DOHH2 (cell line): ENCODE data around the gene NCAPG2.

Experiments used
- H3F3A ChIP-seq: fragments of 200-600 bp; sonication (generic), shearing (Covaris generic); 2 replicates; pipeline ENCODE4 v1.6.0; 2016; ENCODE audit warnings: antibody characterized with exemption, mild to moderate bottlenecking; ENCODE audit not compliant: control insufficient read depth, insufficient read depth
- H3K27ac ChIP-seq: fragments of 200-600 bp; sonication (generic); 2 replicates; pipeline ENCODE4 v1.5.1; 2014; ENCODE audit warnings: low read depth, mild to moderate bottlenecking, low read length, moderate library complexity
- H3K27me3 ChIP-seq: fragments of 200-600 bp; sonication (generic); 2 replicates; pipeline ENCODE4 v1.6.1; 2014; ENCODE audit warnings: mild to moderate bottlenecking, low read length, mixed read lengths; ENCODE audit not compliant: control insufficient read depth
- H3K36me3 ChIP-seq: fragments of 200-600 bp; sonication (generic); 2 replicates; pipeline ENCODE4 v1.6.1; 2014; ENCODE audit warnings: mild to moderate bottlenecking, low read length, moderate library complexity, mixed read lengths; ENCODE audit not compliant: control insufficient read depth
- H3K4me1 ChIP-seq: fragments of 200-600 bp; sonication (generic); 2 replicates; pipeline ENCODE4 v1.6.1; 2014; ENCODE audit warnings: mild to moderate bottlenecking, low read length, mixed read lengths; ENCODE audit not compliant: control insufficient read depth
- H3K4me2 ChIP-seq: fragments of 200-600 bp; sonication (generic); 2 replicates; pipeline ENCODE4 v1.6.0; 2014; ENCODE audit warnings: mild to moderate bottlenecking, low read length, moderate library complexity
- H3K4me3 ChIP-seq: fragments of 200-600 bp; sonication (generic); 2 replicates; pipeline ENCODE4 v1.5.1; 2014; ENCODE audit warnings: mild to moderate bottlenecking, low read length, mixed read lengths
- H3K79me2 ChIP-seq: fragments of 200-600 bp; sonication (generic); 2 replicates; pipeline ENCODE4 v1.6.1; 2014; ENCODE audit warnings: mild to moderate bottlenecking, low read length, mixed read lengths; ENCODE audit not compliant: control insufficient read depth
- H3K9me2 ChIP-seq: fragments of 200-600 bp; sonication (generic); replicated peaks from 2 replicates; pipeline ENCODE4 v1.6.1; 2014; ENCODE audit warnings: mild to moderate bottlenecking, low read length, mixed read lengths; ENCODE audit not compliant: control insufficient read depth
- H3K9me3 ChIP-seq: fragments of 200-600 bp; sonication (generic); 2 replicates; pipeline ENCODE4 v1.6.1; 2014; ENCODE audit warnings: antibody characterized with exemption, low read length, mixed read lengths; ENCODE audit not compliant: control insufficient read depth, insufficient read depth
- H4K20me1 ChIP-seq: fragments of 200-600 bp; sonication (generic); 2 replicates; pipeline ENCODE4 v1.6.0; 2014; ENCODE audit warnings: low read depth, mild to moderate bottlenecking, antibody characterized with exemption, low read length, moderate library complexity; ENCODE audit not compliant: control insufficient read depth, insufficient read depth
- CTCF ChIP-seq: fragments of 200-600 bp; sonication (generic); IDR thresholded peaks from one replicate; pipeline ENCODE4 v1.5.1; 2014; ENCODE audit warnings: antibody characterized with exemption, mild to moderate bottlenecking, low read depth, low read length; ENCODE audit not compliant: poor library complexity, severe bottlenecking
- EZH2phosphoT487 ChIP-seq: fragments of 200-600 bp; sonication (generic); IDR thresholded peaks from 2 replicates; pipeline ENCODE4 v1.6.1; 2017; ENCODE audit warnings: borderline replicate concordance, mild to moderate bottlenecking, antibody characterized with exemption, low read length, moderate library complexity, mixed read lengths

NCAPG2 gene

DNA sequence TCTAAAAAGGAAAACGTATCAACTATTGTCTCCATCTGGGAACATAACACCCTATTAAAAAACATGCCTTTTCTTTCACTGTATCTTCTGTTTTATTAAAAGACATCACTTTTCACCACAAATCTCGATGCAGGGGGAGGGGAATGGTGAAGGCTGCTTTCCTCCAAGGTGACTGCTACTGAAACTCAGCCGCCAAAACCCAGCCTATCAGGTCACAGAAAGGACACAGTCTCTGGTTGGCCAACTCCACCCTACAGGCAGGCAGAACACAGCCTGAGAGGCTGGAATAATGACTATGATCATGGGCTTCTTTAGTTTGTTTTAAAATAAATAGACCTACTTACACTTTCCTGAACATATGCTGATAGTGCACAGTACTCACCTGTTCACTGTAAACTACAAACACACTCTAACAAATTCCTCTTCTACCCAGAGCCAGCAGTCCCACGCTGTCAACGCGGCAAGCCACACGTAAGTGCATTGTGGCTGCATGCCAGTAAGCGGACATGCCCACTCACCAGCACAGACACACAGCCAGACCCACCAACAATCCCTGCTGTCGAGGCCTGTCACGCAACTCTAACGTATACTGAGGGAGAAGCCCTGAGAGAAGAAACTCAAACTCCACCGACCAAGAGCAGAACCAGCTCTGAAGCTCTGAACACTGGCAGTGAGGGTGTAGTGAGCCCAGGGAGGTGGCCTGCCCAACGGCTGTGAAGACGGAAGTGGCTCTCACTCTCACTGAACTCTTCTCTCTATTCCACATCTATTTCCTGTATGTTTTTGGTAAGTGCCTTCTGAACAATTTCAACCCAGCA is 41.8 kb downstream of the NCAPG2 start:
- H3K4me3 ChIP-seq = no peak overlapping the region
- no peak for TF ChIP-seq CTCF
- no peak for TF ChIP-seq EZH2phosphoT487
- H3K4me2 ChIP-seq = no peak overlapping the region
- no peaks in the 10 kb centered on the region for H3K9me2 ChIP-seq
- H3K27me3 ChIP-seq = no peaks in the 10 kb centered on the region
- no peaks in the 10 kb centered on the region for H3K9me3 ChIP-seq
- H4K20me1 ChIP-seq = 0 out of 2 replicates have a peak, but pooled peaks cover 8% of the 10 kb centered on the region
- H3F3A ChIP-seq = peaks cover 7% of the 10 kb centered on the region; the same call in 1 of the 2 replicates
- H3K27ac ChIP-seq = no peak overlapping the region
- peaks cover 38% of the 10 kb centered on the region for H3K4me1 ChIP-seq
- peaks cover 9% of the 10 kb centered on the region for H3K79me2 ChIP-seq
- peaks cover 76% of the 10 kb centered on the region for H3K36me3 ChIP-seq

- Histone ChIP-seq H4K20me1 (0 out of 2 replicates have a peak, but pooled peaks cover 5% of the 10 kb centered on the region), H3K9me3 (no peaks in the 10 kb centered on the region), H3K4me3 (no peak overlapping the region), H3K4me1 (peaks cover 31% of the 10 kb centered on the region), H3F3A (peaks cover 7% of the 10 kb centered on the region; the same call in 1 of the 2 replicates), H3K36me3 (peaks cover 86% of the 10 kb centered on the region), H3K9me2 (no peaks in the 10 kb centered on the region), H3K27ac (no peak overlapping the region), H3K4me2 (no peak overlapping the region), H3K79me2 (peaks cover 9% of the 10 kb centered on the region; the same call in 1 of the 2 replicates), H3K27me3 (no peaks in the 10 kb centered on the region)
- no peak for TF ChIP-seq CTCF
- no peak for TF ChIP-seq EZH2phosphoT487
Observed at GRCh38 chr7:158658475-158658874, 46.1 kb downstream of the NCAPG2 start.

GRCh38 chr7:158657189-158657746 is 47.3 kb downstream of the NCAPG2 start:
- Histone ChIP-seq H3K4me3 (no peak overlapping the region), H3K36me3 (peaks cover 84% of the 10 kb centered on the region), H3K4me2 (no peak overlapping the region)

More at GRCh38 chr7:158657189-158657746, 47.3 kb downstream of the NCAPG2 start:
- TF ChIP-seq CTCF (no peak), EZH2phosphoT487 (no peak)
- Histone ChIP-seq H3K27me3 (no peaks in the 10 kb centered on the region), H3K79me2 (peaks cover 9% of the 10 kb centered on the region; the same call in 1 of the 2 replicates), H3K4me1 (peaks cover 19% of the 10 kb centered on the region), H3K9me3 (no peaks in the 10 kb centered on the region), H3K27ac (no peak overlapping the region), H3K9me2 (no peaks in the 10 kb centered on the region), H3F3A (peaks cover 7% of the 10 kb centered on the region; the same call in 1 of the 2 replicates), H4K20me1 (no peaks in the 10 kb centered on the region)
